GM12878 (cell line): ENCODE results near the gene UNC13D. TPM values are rescaled to one million over a fixed set of nuclear protein-coding genes. Genes with fewer than 3 reads are reported as not detected.
A peak's percentile ranks its signal among the peaks of the same experiment; 100 is the strongest.

ENCODE experiments used
- BRCA1 ChIP-seq: IDR thresholded peaks from 2 replicates; pipeline ENCODE4 v1.6.1; 2011; ENCODE audit warnings: low read depth, low read length, improper control_type of control experiment
- CREB1 ChIP-seq: IDR thresholded peaks from 2 replicates; pipeline ENCODE4 v1.6.1; 2012; ENCODE audit warnings: low read depth, mild to moderate bottlenecking, inconsistent platforms
- EED ChIP-seq: sonication (generic); IDR thresholded peaks from 2 replicates; pipeline ENCODE4 v1.6.1; 2016; ENCODE audit warnings: antibody characterized with exemption, low read depth
- FOXM1 ChIP-seq: IDR thresholded peaks from 2 replicates; pipeline ENCODE4 v1.6.1; 2012; ENCODE audit warnings: low read depth, mild to moderate bottlenecking, inconsistent platforms, low read length, moderate library complexity
- HDAC6 ChIP-seq: fragments of 200-600 bp; sonication (generic); IDR thresholded peaks from one replicate; pipeline ENCODE4 v1.8.0; 2017; ENCODE audit warnings: antibody characterized with exemption; ENCODE audit not compliant: unreplicated experiment
- KLF5 ChIP-seq: fragments of 450-650 bp; IDR thresholded peaks from 2 replicates; pipeline ENCODE4 v1.6.1; 2014; ENCODE audit warnings: mild to moderate bottlenecking; ENCODE audit not compliant: partially characterized antibody
- MEF2A ChIP-seq: IDR thresholded peaks from 2 replicates; pipeline ENCODE4 v1.6.1; 2011; ENCODE audit warnings: low read depth, mild to moderate bottlenecking, low read length, moderate library complexity; ENCODE audit not compliant: insufficient read depth
- NFYB ChIP-seq: IDR thresholded peaks from 2 replicates; pipeline ENCODE4 v1.6.1; 2011; ENCODE audit warnings: low read depth, mild to moderate bottlenecking, low read length, improper control_type of control experiment, moderate library complexity; ENCODE audit not compliant: insufficient read depth
- NR2C1 ChIP-seq: fragments of 450-650 bp; IDR thresholded peaks from 2 replicates; pipeline ENCODE4 v1.6.1; 2017; ENCODE audit warnings: antibody characterized with exemption, mild to moderate bottlenecking, moderate library complexity
- NR2C2 ChIP-seq: IDR thresholded peaks from 2 replicates; pipeline ENCODE4 v1.6.1; 2011; ENCODE audit warnings: borderline replicate concordance, low read depth; ENCODE audit not compliant: control insufficient read depth, insufficient read length
- NRF1 ChIP-seq: conservative IDR thresholded peaks from 2 replicates; pipeline ENCODE4 v1.6.1; 2011; ENCODE audit warnings: mild to moderate bottlenecking, low read depth, low read length, improper control_type of control experiment
- POLR2AphosphoS5 ChIP-seq: IDR thresholded peaks from 2 replicates; pipeline ENCODE4 v1.6.1; 2011; ENCODE audit warnings: mild to moderate bottlenecking, low read length, inconsistent platforms
- RCOR1 ChIP-seq: conservative IDR thresholded peaks from 2 replicates; pipeline ENCODE4 v1.6.1; 2012; ENCODE audit warnings: low read depth, low read length, improper control_type of control experiment
- SMAD5 ChIP-seq: IDR thresholded peaks from 2 replicates; pipeline ENCODE4 v1.6.1; 2016; ENCODE audit warnings: antibody characterized with exemption, low read depth
- SMARCA5 ChIP-seq: fragments of 450-650 bp; IDR thresholded peaks from 2 replicates; pipeline ENCODE4 v1.6.1; 2017; ENCODE audit warnings: mild to moderate bottlenecking
- TAF1 ChIP-seq: IDR thresholded peaks from 2 replicates; pipeline ENCODE4 v1.6.1; 2011; ENCODE audit warnings: mild to moderate bottlenecking, low read depth, low read length, borderline replicate concordance
- TARDBP ChIP-seq: IDR thresholded peaks from 2 replicates; pipeline ENCODE4 v1.6.1; 2016; ENCODE audit warnings: borderline replicate concordance
- TCF7 ChIP-seq: IDR thresholded peaks from 2 replicates; pipeline ENCODE4 v1.6.1; 2014; ENCODE audit warnings: antibody characterized with exemption, borderline replicate concordance
- WRNIP1 ChIP-seq: IDR thresholded peaks from 2 replicates; pipeline ENCODE4 v1.6.1; 2011; ENCODE audit warnings: low read depth, low read length, improper control_type of control experiment, borderline replicate concordance
- polyA plus RNA-seq, 11 experiments: library from polyadenylated mRNA; depleted of rRNA in 4 of 11; unstranded in 6 of 11; stranded (reverse) in 5 of 11; fragments of >200 nt; fragmentation: Nextera tagmentation in 4 of 11; fragmentation: Illumina TruSeq in 1 of 11; extraction: Ambion mirVana in 4 of 11; extraction: Trizol in 1 of 11; gene quantifications; 1 replicate in 1 of 11; 2 replicates in 10 of 11; pipeline versions ENCODE4 v1.2.1 to v1.2.3, GENCODE V29; 2011 to 2016; ENCODE audit warnings: inconsistent platforms in 2 of 11, missing spikeins in 2 of 11, low read depth in 1 of 11
- total RNA-seq, 4 experiments: library from RNA; depleted of rRNA in 3 of 4; stranded (reverse); fragments of >200 nt in 3 of 4; fragmentation: Illumina TruSeq in 1 of 4; extraction: Trizol in 1 of 4; gene quantifications; 2 replicates each; pipeline versions ENCODE4 v1.2.1 to v1.2.3, GENCODE V29; 2013 to 2021
- TF ChIP-seq, protein P1 (sequence below): IDR thresholded peaks from 2 replicates; pipeline ENCODE4 v1.6.1; 2012; ENCODE audit warnings: improper control_type of control experiment, low read depth, low read length; ENCODE audit not compliant: insufficient replicate concordance
- TF ChIP-seq, protein P2 (sequence below): fragments of 450-650 bp; IDR thresholded peaks from 2 replicates; pipeline ENCODE4 v1.6.1; 2016; ENCODE audit warnings: mild to moderate bottlenecking, moderate library complexity, borderline replicate concordance

Gene UNC13D
- total and polyA plus RNA-seq, 10 of the 15 experiments (the other 5 are each of a cell fraction or from before 2014, with no cell fraction given) = 0.32 to 63.9 (median 25.2) TPM

DNA sequence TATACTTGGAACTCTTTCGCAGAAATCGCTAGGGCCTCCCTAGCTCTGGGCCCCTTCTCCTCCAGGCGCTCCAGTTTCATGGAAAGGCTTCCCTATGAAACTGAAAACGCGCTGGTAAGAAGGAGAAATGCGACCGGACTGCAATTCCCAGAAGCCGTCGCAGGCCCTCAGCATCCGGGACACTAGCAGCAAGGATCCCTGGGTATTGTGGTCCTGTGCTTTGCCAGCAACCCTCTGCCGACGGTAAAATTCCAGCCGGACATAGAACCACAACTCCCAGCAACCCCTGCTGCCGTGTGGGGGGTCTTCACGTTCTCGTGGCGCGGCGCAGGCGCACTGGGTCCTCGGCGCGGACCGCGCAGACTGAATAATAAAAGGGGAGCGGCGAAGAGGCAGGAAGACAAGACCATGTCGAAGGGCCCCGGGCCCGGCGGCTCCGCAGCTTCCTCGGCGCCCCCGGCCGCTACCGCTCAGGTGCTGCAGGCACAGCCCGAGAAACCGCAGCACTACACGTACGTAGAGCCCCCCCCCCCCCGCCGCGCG, 59.7 kb downstream of the UNC13D start, which contains the start of gene UNK (continued):
- no peak for TF ChIP-seq TCF7
- peak; percentile 87 for TF ChIP-seq NR2C1
- 0 out of 2 replicates have a peak, but pooled peaks have one; percentile 31 for TF ChIP-seq TAF1
- TF ChIP-seq, protein P1, sequence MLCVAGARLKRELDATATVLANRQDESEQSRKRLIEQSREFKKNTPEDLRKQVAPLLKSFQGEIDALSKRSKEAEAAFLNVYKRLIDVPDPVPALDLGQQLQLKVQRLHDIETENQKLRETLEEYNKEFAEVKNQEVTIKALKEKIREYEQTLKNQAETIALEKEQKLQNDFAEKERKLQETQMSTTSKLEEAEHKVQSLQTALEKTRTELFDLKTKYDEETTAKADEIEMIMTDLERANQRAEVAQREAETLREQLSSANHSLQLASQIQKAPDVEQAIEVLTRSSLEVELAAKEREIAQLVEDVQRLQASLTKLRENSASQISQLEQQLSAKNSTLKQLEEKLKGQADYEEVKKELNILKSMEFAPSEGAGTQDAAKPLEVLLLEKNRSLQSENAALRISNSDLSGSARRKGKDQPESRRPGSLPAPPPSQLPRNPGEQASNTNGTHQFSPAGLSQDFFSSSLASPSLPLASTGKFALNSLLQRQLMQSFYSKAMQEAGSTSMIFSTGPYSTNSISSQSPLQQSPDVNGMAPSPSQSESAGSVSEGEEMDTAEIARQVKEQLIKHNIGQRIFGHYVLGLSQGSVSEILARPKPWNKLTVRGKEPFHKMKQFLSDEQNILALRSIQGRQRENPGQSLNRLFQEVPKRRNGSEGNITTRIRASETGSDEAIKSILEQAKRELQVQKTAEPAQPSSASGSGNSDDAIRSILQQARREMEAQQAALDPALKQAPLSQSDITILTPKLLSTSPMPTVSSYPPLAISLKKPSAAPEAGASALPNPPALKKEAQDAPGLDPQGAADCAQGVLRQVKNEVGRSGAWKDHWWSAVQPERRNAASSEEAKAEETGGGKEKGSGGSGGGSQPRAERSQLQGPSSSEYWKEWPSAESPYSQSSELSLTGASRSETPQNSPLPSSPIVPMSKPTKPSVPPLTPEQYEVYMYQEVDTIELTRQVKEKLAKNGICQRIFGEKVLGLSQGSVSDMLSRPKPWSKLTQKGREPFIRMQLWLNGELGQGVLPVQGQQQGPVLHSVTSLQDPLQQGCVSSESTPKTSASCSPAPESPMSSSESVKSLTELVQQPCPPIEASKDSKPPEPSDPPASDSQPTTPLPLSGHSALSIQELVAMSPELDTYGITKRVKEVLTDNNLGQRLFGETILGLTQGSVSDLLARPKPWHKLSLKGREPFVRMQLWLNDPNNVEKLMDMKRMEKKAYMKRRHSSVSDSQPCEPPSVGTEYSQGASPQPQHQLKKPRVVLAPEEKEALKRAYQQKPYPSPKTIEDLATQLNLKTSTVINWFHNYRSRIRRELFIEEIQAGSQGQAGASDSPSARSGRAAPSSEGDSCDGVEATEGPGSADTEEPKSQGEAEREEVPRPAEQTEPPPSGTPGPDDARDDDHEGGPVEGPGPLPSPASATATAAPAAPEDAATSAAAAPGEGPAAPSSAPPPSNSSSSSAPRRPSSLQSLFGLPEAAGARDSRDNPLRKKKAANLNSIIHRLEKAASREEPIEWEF = no peak
- peak; percentile 97 for TF ChIP-seq TARDBP
- no peak for TF ChIP-seq MEF2A
- no peak for TF ChIP-seq FOXM1
- peak; percentile 93 for TF ChIP-seq CREB1
- TF ChIP-seq KLF5 = peak; percentile 25
- no peak for TF ChIP-seq NFYB
- no peak for TF ChIP-seq SMARCA5
- TF ChIP-seq SMAD5 = 0 out of 2 replicates have a peak, but pooled peaks have one; percentile 5
- TF ChIP-seq, protein P2, sequence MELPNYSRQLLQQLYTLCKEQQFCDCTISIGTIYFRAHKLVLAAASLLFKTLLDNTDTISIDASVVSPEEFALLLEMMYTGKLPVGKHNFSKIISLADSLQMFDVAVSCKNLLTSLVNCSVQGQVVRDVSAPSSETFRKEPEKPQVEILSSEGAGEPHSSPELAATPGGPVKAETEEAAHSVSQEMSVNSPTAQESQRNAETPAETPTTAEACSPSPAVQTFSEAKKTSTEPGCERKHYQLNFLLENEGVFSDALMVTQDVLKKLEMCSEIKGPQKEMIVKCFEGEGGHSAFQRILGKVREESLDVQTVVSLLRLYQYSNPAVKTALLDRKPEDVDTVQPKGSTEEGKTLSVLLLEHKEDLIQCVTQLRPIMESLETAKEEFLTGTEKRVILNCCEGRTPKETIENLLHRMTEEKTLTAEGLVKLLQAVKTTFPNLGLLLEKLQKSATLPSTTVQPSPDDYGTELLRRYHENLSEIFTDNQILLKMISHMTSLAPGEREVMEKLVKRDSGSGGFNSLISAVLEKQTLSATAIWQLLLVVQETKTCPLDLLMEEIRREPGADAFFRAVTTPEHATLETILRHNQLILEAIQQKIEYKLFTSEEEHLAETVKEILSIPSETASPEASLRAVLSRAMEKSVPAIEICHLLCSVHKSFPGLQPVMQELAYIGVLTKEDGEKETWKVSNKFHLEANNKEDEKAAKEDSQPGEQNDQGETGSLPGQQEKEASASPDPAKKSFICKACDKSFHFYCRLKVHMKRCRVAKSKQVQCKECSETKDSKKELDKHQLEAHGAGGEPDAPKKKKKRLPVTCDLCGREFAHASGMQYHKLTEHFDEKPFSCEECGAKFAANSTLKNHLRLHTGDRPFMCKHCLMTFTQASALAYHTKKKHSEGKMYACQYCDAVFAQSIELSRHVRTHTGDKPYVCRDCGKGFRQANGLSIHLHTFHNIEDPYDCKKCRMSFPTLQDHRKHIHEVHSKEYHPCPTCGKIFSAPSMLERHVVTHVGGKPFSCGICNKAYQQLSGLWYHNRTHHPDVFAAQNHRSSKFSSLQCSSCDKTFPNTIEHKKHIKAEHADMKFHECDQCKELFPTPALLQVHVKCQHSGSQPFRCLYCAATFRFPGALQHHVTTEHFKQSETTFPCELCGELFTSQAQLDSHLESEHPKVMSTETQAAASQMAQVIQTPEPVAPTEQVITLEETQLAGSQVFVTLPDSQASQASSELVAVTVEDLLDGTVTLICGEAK = peak; percentile 58; the same call in 1 of the 2 replicates
- no peak for TF ChIP-seq NR2C2
- no peak for TF ChIP-seq HDAC6
- TF ChIP-seq EED = peak; percentile 71
- TF ChIP-seq BRCA1 = no peak
- peak; percentile 93 for TF ChIP-seq NRF1
- no peak for TF ChIP-seq RCOR1
- no peak for TF ChIP-seq POLR2AphosphoS5
- no peak for TF ChIP-seq WRNIP1
